Fibroblast of the conjunctiva (primary cell): ENCODE results near the gene ARHGAP10.

Source experiments
- DNase-seq: peaks from one replicate; pipeline ENCODE4 v3.0.0-alpha.2; 2010; ENCODE audit warnings: low read depth

The ARHGAP10 gene

DNA sequence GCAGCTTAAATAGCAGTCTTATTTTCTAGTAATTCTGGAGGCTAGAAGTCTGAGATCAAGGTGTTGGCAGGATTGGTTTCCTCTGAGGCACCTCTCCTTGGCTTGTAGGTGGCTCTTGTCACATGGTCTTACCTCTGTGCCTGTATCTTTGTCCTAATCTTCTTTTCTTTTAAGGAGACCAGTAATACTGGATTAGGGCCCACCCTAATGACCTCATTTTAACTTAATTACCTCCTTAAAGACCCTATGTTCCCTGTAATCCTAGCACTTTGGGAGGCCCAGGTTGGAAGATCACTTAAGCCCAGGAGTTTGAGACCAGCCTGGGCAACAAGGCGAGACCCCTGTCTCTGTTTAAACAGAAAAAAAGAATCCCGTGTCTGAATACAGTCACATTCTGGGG lies 38.9 kb downstream of the ARHGAP10 start:
- no peak for DNase-seq

DNA sequence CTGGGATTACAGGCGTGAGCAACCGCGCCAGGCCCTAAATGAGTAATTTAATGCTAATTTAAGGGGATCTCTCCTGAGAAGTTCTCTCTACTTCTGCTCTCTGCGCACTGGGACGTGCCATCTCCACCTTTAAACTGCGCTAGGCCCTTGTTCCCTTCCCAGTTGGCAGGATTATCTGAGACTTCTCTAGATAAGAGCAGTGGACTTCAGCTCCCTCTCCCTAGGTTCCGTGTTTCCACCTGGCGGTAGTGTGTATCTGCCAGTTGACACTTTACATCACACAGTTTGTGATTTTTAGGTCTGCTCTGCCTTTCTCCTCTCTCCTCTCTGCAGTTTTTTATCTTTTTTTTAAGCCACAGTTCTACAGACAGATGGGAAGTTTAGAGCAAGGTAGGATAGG lies 40.2 kb downstream of the ARHGAP10 start:
- no peak for DNase-seq

DNA sequence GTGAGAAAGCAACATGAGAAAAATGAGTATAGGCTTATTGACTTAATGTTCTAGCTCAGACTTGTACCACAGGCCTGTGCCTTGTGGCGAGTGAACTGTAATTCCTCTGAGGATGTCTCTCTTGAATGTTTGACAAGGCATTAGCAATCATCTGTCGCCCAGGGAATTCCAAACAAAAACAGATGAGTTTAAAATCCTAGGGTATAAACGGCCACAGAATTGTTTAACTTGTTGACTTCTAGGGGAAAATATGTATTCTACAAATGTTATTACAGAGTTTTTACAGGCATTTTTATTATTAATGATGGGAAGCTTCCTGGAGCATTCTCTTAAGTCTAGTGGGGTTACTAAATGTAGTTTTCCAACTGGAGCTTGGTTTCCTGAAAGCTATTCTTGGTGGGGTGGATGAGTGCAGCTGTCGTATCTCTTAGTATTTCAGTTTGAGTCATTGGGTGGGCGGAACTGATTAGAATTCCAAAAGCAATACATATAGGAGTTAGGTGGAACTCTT lies 40.6 kb downstream of the ARHGAP10 start:
- DNase-seq, result no peak

DNA sequence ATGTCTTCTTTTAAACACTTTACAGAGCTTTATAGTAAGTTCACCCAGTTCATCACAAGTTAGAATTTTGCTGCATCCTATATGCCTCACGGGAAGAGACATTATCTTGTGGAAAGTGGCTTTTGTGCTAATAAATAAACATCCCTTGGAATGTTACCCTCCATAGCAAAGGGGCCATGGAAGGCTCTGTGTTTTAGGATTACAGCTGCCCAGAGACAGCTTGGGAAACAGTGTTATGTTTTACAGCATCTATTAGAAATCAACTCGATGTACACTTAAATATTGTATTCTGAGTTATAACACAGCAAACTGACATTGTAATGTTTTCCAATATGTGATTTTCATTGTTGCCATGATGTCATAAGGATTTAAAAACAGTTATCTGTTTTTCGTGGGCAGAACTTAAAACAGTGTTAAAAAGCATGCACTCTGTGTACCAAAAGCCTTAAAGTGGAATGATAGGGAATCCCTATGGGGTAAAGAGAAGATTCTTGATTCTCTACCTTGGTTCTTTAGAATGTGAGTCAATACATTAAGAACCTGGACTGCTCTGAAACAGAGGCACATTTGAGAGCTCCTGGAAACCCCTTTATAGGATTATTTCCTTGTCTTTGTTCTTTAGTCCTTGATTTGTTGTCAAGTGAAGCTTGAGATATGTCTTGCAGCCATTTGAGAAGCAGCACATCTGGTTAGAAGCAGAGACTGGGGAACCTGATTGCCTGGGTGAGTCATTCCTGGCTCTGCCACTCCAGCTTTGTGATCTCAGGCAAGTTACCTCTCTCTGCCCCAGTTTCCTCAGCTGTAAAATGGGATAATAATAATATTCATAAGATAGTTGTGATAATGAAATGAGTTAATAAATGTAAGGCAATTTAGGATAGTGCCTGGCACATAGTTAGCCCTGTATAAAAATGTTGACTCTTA lies 41.6 kb downstream of the ARHGAP10 start:
- no peak for DNase-seq

DNA sequence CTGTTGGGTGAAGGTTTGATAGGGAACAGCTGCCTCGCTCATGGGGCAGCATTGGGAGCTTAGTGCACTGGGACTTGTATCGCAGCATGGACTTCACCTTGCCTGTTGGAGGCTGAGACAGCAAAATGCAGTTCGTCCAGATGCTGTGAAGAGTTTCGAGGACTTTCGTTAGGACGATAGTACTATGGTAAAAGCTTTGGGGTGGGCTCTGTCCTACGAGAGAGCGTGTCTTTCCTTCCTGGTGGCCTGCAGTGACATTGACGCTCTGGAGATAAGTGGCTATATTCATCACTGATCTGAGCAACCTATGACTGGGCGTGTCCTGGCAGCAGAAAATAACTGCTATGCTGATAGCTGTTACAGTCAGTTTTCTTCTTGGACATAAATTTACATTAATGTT lies 44.8 kb downstream of the ARHGAP10 start:
- DNase-seq, result no peak

DNA sequence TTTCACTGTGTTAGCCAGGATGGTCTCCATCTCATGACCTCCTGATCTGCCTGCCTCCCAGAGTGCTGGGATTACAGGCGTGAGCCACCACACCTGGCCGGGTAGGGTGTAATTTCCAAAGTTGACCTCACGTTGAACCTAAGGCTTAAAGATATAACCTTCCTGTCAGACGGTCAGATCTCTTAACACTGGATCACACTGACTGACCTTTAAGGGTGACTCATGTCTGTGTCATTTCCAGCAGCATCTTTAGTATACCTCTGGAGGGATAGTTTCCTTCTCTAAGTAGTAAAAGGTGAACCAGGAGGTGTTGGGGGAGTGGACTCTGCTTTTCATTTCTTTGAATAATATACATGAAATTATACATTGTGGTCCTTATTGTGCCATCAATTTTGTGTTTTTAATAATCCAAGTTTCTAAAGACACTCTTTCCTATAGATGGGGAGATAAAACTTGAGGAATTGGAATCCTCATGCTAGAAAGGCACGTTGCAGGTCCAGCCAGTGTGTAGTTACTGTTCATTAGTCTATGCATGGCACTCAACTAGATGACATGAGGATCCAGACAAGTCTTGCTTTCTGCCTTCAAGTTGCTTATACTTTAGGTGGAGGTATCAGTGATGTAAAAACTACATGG lies 45.7 kb downstream of the ARHGAP10 start:
- no peak for DNase-seq

DNA sequence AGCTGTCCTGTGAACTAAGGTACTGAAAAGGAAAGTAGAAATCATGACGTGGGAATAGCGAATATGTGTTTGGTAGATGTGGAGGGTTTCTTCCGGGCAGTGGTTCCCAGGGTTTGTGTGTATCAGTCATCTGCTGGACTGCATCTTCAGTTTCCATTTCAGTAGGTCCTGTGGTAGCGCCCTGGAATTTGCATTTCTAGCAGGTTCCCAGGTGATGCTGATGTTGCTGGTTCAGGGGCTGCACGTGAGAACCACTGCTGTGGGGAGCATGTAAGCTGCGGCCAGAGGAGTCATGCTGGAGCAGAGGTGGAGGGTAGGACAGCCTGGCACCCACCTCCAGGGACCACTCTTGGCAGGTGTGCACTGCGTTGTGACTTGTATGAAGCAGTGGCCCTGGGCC lies 47.1 kb downstream of the ARHGAP10 start:
- DNase-seq, result no peak

DNA sequence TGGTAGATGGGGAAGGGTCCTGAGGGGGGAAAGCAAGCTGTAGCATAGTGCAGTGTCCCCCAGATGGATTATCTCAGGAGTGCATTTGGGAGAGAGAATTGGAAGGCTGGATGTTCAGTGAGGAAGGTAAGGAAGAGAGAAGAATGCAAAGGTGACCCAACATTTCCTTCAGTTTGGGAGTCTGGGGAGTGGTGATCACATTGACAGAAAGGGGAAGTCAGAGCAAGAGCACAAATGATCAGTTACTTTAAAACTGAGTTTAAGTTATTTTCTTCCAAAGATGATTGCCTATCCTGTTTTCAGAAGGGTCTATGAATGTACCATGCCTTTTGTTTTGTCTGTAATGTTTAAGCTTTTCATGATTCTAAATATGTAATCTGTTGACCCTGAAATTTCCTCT lies 47.6 kb downstream of the ARHGAP10 start:
- no peak for DNase-seq

DNA sequence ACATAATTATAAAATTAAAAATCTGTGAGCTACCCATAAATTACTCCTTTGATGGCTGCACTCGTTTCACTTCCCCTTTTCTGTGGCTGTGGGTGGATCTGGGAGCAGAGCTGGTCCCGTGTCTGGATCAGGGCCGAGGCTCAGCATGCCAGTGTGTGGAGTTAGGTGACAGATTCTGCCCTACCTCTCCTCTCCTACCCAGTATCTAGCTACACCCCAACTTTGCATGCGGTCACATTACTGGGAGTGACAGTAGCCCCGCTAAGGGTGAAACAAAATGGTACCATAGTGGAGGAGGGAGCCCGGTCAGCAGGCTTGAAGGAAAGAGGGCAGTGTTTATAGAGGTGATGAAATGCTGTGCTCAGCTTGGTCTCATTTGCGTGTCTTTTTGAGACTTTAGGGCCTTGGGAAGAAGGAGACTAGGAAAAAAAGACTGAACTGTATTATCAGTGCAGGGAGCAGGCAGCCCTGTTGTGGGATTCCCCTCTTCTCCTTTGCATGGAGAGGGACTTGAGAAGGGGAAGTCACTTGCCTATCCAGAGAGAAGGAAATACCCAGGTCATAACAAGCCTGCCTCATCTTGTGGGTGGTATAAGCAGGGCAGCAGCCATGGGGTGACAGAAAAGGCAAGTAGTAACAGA lies 48.4 kb downstream of the ARHGAP10 start:
- DNase-seq, result no peak

DNA sequence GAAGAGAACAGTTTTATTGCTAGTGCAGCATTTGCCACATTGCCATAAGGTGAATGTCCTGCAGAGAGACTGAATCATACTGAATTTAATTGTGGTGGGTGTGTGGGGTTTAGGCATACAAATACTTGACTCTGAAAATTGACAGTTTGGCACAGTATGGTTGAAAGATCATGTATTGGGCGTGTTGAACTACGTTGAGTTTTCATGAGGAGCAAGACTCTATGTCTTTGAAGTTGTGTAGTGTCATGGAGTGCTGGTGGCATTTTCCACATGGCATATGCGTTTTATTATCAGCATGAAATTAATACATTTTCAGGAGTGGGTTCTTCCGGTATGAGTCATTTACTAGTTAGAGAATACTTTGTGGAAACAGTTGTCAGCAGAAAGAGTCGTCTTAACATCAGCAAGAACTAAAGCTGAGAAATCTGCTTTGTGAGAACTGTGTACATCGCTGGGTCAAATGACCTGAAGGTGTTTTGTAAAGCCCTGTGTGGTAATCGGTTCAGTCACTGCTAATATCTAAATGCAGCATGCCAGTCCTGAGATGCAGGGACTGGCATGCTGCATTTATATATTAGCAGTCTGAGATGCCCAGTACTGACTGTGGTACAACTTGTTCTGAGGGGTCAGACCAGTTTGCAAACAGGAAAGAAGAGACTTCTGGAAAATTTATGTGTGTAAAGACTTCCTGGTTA lies 50.3 kb downstream of the ARHGAP10 start:
- DNase-seq, result no peak

DNA sequence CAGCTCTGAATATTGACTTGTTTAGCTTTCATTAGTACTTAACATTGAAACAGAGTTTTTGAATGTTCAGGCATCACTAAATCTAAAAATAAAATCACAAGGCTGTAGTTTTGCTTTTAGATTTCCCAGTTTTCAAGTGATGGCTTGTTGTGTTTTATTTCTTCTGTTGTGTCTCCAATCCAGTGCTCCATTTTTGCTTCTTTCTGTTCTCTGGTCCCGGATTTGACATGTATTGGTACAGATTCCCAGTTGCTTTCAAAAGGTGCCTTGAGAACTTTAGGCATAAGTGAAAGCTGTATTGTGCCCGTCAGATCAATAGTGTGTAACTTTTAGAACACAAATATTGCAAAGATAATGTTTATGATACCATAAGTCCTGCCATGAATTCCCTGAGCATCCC lies 53.2 kb downstream of the ARHGAP10 start:
- DNase-seq, result no peak

DNA sequence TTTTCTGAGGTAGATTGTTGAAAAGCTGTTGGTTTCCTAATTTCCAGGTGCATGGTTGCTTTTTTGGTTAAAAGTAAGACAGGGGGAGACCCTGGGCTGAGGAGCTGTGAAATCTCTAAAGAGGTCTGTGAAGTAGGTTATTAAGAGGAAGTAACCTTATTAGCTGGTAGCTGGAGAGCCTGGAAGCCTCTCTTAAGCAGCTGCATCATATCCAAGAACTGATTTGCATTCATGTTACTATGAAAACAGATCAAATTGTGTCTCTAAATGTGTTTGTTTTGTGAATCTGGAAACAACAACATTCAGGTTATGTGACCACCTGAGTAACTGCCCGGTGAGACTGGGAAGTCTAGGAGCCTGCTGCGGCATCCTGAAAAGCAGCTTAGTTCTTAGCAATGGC lies 54.1 kb downstream of the ARHGAP10 start:
- DNase-seq, result no peak

DNA sequence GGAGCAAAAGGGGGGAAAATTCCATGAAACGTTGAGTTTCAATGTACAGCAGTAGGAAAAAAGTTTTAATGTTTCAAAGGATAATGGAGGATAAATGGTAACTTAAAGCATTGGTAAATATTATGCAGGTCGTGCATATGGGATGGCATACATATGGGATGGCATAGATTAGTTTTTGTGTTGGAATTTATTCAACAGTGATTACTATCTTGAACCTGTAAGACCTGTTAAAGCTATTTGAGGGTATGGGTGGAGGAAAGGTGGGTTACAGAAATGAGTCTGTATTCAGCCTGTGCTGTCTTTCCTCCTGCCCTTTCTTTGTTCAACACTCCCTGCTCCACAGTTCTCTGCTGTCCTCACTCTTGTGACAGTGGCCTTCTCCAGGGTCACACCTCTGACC lies 54.6 kb downstream of the ARHGAP10 start:
- no peak for DNase-seq

DNA sequence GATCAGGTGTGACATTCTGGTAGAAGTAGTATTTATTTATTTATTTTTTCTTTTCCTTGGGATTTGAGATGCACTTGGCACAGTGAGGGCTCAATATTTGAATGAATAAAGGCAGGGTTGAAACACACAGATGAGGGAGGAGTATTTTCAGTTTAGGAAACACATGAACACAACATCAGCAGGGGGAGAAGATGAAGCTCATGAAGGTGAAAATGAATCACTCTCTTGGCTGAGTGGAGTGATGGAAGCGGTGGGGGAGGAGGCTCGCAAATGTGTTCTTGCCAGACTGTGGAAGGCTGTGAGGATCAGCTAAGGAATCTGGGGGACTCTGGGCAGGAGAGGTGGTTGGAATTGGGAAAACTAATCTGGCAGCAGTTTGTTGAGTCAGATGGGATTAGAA lies 55.3 kb downstream of the ARHGAP10 start:
- no peak for DNase-seq

DNA sequence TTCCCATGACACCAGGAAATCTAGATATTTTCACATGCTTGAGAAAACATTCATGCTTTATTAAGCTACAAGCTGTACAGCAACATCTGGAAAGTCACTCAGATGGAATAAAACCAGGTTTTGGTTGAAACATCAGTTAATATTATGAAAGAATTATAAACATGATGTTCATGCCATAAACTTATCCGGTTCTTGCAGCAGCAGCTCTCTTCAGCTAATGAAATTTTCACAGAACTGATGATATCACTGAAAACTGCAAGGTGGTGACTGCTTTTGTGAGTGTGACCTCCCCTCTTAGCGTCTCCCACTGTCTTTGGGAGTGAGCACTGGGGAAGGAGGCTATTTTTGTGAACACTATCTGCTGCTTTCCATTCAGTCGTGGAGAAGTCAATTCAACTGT lies 56.9 kb downstream of the ARHGAP10 start:
- DNase-seq, result peak; percentile 21

DNA sequence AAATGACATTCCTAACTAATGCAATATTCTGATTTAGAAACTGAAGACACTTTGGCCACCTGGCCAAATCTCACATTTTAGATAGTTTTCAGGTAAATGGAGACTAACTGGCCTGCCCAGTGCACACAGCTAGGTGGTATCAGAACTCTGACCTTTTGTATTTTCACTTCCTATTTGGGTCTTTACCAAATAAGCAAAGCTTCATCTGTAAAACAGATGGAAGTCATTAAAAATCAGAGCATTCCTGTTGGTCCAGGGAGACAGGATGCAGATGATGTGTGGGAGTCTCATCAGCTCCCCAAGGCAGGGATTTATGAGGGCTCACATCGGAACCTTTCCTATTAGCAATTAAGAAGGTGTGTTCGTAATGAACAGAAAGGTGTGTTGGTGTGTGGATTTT lies 57.7 kb downstream of the ARHGAP10 start:
- no peak for DNase-seq

DNA sequence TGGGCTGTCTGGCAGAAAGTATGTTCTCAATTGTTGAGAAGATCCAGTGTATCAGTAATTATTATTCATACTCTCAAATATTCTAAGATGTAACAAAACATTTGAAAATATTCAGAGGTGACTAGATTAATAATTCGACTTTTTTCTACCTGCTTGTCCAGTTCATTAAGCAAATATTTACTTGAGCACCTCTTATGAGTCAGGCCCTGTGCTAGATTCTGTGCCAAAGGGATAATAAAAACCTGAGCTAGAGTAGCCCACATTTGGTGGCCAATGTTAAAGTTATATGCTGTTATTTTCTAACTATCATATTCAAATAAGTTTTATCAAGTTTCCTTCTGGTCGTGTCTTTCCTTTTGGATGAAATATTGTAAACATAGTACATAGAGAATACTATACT lies 58.5 kb downstream of the ARHGAP10 start:
- no peak for DNase-seq

DNA sequence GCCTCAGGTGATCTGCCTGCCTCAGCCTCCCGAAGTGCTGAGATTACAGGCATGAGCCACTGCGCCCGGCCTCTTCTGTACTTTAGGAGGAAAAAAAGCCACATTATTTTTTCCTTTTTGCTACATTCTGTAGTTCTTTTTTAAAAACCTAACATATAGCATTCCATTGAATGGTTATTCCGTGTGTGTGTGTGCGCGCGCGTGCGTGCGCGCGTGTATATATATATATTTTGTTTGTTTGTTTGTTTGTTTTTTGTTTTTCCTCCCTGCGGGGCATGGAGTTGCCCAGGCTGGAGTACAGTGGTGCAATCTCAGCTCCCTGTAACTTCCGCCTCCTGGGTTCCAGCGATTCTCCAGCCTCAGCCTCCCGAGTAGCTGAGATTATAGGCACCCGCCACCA lies 59.5 kb downstream of the ARHGAP10 start:
- no peak for DNase-seq

DNA sequence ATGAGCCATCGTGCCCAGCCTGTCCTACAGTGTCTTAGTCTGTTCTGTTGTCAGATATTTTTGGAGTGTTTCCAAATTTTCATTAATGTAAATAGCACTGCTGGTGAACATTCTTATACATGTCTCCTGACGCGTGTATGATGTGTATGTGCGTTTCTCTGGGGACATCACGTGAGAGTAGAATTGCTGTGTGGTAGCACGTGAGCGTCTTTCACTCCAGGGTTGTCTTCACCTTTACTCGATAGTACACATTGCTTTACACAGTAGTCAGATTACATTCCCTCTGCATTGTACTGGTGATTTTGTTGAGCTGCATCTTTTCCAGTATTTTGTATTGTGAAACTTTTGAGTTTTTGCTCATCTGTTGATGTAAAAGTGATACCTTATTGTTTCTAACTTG lies 60.0 kb downstream of the ARHGAP10 start:
- DNase-seq, result no peak

DNA sequence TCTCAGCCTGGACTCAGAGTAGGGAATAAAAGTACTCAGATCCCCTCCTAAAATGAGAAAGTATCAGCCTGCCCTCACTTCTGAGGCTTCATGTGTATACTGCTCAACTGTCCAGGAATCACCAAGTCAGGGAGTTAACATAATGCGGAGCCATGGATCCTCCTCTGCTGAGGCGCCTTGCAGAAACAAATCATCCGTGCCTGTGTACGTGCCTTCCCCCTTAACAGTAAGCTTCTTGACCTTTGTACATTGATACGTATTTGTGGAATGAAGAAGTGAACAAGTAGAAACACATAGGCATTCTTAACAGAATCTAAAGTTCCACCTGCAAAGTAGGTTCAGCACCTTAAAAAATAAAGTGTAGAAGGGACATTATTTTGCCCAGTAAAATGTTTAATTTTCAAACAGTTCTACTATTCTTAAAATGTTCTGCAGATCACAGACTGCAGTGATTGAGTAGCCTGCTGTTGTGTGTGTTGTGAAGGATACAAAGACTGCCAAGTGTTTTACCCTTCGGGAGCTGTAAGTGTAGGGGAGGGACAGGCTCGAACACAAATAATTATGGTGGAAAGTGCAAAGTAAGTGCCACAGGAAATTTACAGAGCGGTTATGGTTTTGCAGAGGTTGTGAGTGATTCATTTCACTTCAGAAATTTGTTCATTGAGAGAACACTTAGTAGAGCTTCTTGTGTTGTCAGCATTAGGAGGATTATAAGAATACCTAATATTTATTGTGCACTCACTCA lies 61.9 kb downstream of the ARHGAP10 start:
- DNase-seq, result no peak

DNA sequence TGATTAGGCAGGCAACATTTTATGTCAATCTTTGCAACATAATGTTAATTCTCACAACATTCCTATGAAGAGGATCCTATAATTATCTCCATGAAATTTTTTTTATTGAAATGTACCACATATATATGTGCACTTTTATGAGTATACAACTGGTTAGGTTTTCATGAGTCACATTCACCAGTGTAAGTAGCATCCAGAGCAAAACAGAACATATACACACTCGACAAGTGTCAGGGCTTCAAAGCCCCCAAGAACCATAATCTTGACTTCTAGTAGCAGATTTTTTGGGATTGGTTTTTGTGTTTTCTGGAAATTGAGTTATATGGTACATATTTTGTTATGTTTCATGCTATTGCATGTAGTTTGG lies 62.4 kb downstream of the ARHGAP10 start:
- DNase-seq, result no peak
